GM19099 (cell line): ENCODE results near the gene TP73.

Experiments
- POLR2A ChIP-seq: IDR thresholded peaks from 3 replicates; pipeline ENCODE4 v1.6.1; 2011; ENCODE audit warnings: low read depth; ENCODE audit not compliant: insufficient read length; ENCODE audit errors: extremely low read depth

Gene TP73

GRCh38 chr1:3706651-3707297 lies 54.5 kb downstream of the TP73 start:
- TF ChIP-seq POLR2A, result no peak

DNA sequence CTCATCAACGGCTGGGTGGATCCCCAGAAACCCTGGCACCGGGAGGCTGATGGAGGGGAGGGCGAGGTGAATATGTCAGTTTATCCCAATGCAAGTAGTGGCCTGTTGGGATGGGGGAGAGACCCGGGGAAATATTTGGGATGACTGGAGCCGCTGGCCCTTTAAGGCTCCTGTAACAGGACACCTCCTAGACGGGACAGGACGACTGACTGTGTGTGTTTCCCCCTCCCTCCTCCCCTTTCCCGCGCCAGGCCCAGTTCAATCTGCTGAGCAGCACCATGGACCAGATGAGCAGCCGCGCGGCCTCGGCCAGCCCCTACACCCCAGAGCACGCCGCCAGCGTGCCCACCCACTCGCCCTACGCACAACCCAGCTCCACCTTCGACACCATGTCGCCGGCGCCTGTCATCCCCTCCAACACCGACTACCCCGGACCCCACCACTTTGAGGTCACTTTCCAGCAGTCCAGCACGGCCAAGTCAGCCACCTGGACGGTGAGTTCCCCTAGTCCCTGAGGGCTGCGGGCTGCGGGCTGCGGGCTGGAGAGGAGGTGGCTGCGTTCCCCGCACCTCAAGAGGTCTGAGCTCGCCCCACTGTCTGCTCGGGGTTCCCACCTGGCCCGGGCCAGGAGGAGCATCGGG lies 55.1 kb downstream of the TP73 start:
- TF ChIP-seq POLR2A, result no peak

DNA sequence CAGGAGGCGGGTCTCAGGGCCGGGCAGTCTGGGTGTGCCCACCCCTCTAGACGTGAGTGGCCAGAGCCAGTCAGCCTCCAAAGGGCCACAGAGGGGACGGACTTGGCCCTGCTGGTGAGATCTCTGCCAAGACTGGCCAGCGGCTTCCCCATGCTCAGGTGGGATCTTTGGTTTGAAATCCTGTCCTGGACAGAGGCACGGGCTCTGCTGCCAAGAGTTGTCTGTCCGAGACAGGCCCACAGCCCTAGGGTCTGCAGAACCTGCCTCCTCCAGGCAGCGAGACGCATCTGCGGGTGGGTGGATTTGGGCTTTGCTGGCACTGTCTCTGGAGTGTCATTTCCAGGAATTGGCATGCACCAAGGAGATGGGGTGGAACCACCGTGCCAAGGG lies 55.6 kb downstream of the TP73 start:
- no peak for TF ChIP-seq POLR2A

DNA sequence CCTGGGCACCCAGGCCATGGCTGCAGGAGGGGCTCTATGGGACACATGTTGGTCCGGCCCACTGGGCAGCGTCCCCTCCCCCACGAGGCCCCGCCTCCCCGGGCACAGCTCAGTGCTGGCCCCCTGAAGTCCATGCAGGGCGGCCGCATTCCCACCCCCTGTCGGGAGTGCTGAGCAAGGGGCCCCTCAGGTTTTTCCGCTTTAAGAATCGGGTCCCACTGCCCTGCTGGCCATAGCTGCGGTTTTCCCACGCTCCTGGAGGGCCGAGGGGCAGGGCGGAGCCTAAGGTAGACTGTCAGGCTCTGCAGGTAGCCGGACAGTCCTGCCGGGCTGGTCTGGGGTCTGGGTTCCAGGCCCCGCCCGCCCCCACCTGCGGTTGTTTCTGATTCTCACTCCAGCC lies 56.5 kb downstream of the TP73 start:
- TF ChIP-seq POLR2A, result no peak

DNA sequence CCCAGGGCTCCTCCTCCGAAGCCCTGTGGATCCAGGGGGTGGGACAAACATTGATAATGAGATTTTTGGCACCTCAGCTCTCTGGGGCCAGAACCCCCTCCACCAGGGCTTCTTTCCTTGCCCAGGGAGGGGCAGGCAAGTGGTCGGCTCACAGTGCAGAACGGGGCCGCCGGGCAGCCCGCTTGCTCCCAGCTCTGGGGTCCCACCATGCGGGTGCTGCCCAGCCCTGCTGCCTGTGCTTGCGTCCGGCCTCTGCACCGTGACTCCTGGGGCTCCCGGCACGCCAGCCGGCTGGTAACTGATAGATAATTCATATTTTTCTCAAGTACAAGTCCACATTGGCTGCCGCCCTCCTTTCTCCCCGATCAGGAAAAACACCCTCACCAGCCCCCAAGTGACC lies 57.9 kb downstream of the TP73 start:
- no peak for TF ChIP-seq POLR2A

- no peak for TF ChIP-seq POLR2A
Observed at GRCh38 chr1:3711381-3711779, 59.1 kb downstream of the TP73 start.

GRCh38 chr1:3711780-3712451 lies 59.6 kb downstream of the TP73 start:
- no peak for TF ChIP-seq POLR2A

DNA sequence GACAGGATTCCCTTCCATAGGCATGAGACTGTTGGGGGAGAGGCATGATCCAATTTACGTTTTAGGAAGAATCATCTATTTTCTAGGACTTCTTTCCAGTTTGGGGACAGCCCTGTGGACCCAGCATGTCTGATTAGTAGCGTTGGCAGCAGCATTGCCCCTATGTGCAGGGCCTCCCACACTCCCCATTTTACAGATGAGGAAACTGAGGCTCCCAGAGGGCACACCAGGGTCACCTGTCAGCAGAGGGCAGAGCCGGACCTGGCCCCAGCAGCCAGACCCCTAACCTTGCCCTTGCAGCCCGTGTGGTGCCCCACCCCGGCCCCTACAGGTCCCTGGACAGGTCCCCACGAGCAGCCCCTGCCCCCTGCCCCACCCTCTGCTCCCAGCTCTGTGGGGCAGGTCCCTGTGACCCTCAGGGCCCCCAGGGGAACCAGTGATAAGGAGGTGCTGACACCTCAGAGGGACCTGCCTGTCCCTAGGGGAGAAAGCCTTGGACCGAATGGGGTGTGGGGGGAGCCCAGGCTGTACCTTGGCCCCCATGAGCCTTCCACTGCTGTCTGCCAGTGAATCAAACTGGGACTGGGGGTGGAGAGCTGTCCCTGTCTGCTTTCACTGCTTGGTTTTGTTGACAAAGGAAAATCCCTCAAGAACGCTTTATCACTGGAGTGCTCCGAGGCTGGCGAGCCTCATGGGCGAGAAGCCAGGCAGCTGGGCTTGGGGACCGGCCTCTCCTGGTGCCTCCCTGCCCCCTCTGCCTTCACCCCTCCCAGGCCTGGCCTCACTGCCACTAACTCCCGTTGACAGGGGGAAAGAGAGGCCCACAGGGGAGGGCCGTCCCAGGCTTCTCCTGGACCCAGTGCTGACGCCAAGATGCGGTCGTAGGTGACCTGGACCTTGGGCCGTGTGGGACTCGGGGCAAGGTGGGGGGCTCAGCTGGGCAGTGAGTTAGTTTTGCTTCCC lies 60.5 kb downstream of the TP73 start:
- no peak for TF ChIP-seq POLR2A

GRCh38 chr1:3713840-3714239 lies 61.5 kb downstream of the TP73 start:
- no peak for TF ChIP-seq POLR2A

- no peak for TF ChIP-seq POLR2A
Observed at GRCh38 chr1:3714284-3714741, 62.0 kb downstream of the TP73 start.

DNA sequence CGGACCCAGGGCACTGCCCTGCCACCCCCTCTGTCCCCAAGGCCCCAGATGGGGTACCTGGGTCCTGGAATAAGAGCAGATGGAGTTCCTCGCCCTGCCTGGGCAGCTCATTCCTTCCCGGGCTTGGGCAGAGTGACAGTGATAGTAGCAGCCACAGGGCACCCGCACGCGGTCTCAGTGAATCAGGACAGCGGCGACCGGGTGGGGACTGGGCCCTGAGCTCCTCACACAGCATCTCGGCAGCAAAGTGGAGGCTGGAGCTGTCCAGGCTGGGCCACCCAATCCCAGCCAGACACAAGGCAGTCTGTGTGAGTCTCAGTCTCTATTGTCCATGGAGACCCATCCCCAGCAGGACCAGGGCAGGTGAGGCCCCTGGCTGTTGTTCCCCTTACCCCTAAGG lies 62.5 kb downstream of the TP73 start:
- no peak for TF ChIP-seq POLR2A

DNA sequence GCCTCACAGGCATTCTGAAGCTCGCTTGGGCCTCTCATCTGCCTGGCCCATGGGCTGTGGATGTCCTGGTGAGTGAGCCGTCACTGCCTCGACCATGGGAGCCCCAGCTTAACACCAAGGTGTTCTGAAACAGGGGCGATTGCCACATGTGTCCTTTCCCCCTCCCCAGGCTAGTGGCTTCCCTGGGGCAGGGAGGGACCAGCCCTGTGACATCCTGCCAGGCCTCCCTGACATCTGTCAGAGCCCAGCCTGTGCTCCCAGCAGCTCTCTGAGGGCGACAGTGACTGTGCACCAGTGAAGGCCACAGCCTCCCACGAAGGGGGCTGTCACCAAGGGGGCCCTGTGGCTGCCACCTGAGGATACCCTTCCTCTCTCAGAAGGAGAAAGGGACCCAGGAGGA lies 64.0 kb downstream of the TP73 start:
- TF ChIP-seq POLR2A, result no peak

DNA sequence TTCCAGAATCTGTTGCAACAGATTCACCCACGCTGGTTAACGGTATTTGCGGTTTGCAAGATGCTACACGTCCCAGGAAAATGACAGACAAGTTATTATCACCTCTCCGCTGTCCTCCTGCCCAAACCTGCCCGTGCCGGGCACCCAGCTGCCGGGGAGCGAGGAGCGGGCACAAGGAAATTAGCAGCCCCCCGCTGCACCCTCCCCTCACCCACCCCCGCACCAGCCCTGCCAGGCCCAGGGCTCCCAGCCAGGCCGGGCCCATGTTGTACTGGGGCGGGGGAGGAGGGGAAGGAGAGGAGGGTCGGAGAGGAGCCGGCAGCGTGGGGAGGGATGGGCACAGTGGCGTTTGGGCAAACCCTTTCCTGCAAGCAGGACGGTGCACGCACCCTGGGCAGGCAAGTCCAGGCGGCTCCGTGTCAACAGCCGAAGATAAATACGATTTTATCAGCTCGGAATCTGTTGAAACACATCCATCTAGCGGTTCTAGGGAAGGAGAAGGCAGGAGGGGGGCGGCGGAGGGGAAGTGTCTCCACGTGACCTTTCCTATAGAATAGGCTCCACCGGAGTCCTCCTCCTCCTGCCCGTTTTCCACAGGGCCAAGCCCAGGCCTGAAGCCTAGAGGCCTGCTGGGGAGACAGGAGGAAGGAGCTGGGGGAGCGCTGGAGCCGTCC lies 64.9 kb downstream of the TP73 start:
- TF ChIP-seq POLR2A, result no peak

DNA sequence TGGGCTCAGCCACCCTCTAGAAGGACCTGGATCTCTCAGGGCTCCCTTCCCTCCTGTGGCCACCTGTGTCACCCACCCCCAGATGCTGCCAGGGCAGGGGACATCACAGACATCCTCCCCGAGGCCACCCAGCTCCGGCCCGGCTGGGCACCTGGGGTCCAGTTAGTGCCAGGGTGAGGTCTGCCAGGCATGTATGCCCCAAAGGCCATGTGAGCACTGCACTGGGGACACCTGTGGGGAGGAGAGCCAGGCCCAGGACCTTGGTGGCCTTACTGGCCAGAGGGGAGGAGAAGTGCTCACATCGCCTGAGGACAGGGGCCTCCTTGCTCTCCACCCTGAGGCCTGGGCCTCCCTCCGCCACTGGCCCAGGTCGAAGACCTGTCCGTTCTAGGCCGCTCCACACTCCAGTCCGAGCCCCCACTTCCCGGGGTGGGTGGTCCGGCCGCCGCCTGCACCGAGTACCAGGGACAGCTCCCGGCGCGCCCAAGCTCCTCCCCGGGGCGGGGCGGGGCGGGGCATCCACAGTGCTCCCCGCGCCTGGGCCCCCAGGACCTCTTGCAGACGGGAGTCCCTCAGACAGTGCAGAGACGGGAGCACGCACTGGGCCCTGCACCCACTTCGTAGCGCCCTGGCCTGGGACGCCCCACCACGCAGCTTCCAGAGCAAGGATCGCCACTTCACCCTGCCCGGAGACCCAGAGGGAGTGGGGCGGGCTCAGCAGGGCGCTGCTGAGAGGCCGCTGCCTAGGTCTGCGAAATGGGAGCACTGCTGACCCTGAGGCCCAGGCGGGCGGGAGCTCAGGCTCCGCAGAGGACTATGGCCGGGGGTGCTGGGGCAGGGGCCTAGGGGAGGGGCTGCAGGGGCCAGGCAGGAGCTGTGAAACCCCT lies 65.6 kb downstream of the TP73 start:
- TF ChIP-seq POLR2A, result no peak

GRCh38 chr1:3718764-3719163 lies 66.4 kb downstream of the TP73 start:
- TF ChIP-seq POLR2A, result no peak
